OCI-LY7 (cell line): Measurements from ENCODE around the gene SLC25A17. TPM values are rescaled to one million over a fixed set of nuclear protein-coding genes. Genes with fewer than 3 reads are reported as not detected.

ENCODE experiments used
- BruUV-seq: library from RNA; stranded (reverse); fragments of 400-500 nt; replicated peaks from 2 replicates; lab custom pipeline; 2021; lab: Mats Ljungman, UMichigan
- CTCF ChIA-PET: fragments of 300-600 bp; sonication (Branson Sonifier 250); formaldehyde crosslinking; loops from one replicate; lab custom pipeline; 2022; ENCODE audit warnings: antibody characterized with exemption; ENCODE audit not compliant: unreplicated experiment; lab: Charles Lee
- POLR2A ChIA-PET: fragments of 300-600 bp; sonication (Branson Sonifier 250); formaldehyde crosslinking; loops from one replicate; lab custom pipeline; 2022; ENCODE audit warnings: antibody characterized with exemption; lab: Charles Lee
- DNase-seq: peaks from one replicate; pipeline ENCODE4 v3.0.0-alpha.2; 2015; ENCODE audit warnings: low spot score
- H2AFZ ChIP-seq: fragments of 200-600 bp; sonication (generic), shearing (Covaris generic); 2 replicates; pipeline ENCODE4 v1.6.1; 2014; ENCODE audit warnings: mild to moderate bottlenecking, antibody characterized with exemption, low read length, moderate library complexity
- H3K27ac ChIP-seq: fragments of 200-600 bp; sonication (generic); 2 replicates; pipeline ENCODE4 v1.5.1; 2014; ENCODE audit warnings: mixed run types, low read depth, mild to moderate bottlenecking, moderate library complexity, low read length, inconsistent platforms; ENCODE audit not compliant: poor library complexity, severe bottlenecking
- H3K36me3 ChIP-seq: fragments of 200-600 bp; sonication (generic); 2 replicates; pipeline ENCODE4 v1.6.1; 2014; ENCODE audit warnings: mild to moderate bottlenecking, antibody characterized with exemption, low read length, moderate library complexity, mixed read lengths; ENCODE audit not compliant: insufficient read depth
- H3K4me1 ChIP-seq: fragments of 200-600 bp; sonication (generic); 2 replicates; pipeline ENCODE4 v1.5.1; 2014; ENCODE audit warnings: mild to moderate bottlenecking, low read length; ENCODE audit not compliant: insufficient read depth, poor library complexity, severe bottlenecking
- H3K4me2 ChIP-seq: fragments of 200-600 bp; sonication (generic); 2 replicates; pipeline ENCODE4 v1.6.1; 2014; ENCODE audit warnings: mild to moderate bottlenecking, low read length
- H3K4me3 ChIP-seq: fragments of 200-600 bp; sonication (generic); 2 replicates; pipeline ENCODE4 v1.5.1; 2014; ENCODE audit warnings: mild to moderate bottlenecking, low read depth, low read length; ENCODE audit not compliant: poor library complexity, severe bottlenecking
- H3K79me2 ChIP-seq: fragments of 200-600 bp; sonication (generic); 2 replicates; pipeline ENCODE4 v1.6.1; 2016; ENCODE audit warnings: low read depth, mild to moderate bottlenecking, low read length, moderate library complexity, mixed read lengths; ENCODE audit not compliant: insufficient read depth
- H3K9me2 ChIP-seq: fragments of 200-600 bp; sonication (generic); 2 replicates; pipeline ENCODE4 v1.6.1; 2016; ENCODE audit warnings: mild to moderate bottlenecking, low read length, mixed read lengths; ENCODE audit not compliant: insufficient read depth
- H3K9me3 ChIP-seq: fragments of 200-600 bp; sonication (generic); 2 replicates; pipeline ENCODE4 v1.6.1; 2014; ENCODE audit warnings: mild to moderate bottlenecking, mixed run types, low read length, mixed read lengths
- H4K20me1 ChIP-seq: fragments of 200-600 bp; sonication (generic); 2 replicates; pipeline ENCODE4 v1.6.1; 2014; ENCODE audit warnings: mild to moderate bottlenecking, antibody characterized with exemption, low read length, moderate library complexity, mixed read lengths; ENCODE audit not compliant: insufficient read depth
- EZH2phosphoT487 ChIP-seq: fragments of 200-600 bp; sonication (generic); IDR thresholded peaks from 2 replicates; pipeline ENCODE4 v1.6.1; 2018; ENCODE audit warnings: low read depth, borderline replicate concordance, mild to moderate bottlenecking, mixed run types, antibody characterized with exemption, low read length, moderate library complexity, mixed read lengths
- intact Hi-C: fragments of 100-400 bp; cut with micrococcal nuclease; formaldehyde crosslinking; loops from one replicate; pipeline ENCODE4 v1.10.0; 2022; ENCODE audit not compliant: unreplicated experiment
- total RNA-seq, 2 experiments: library from RNA; depleted of rRNA in 1 of 2; stranded (reverse); fragments of >200 nt in 1 of 2; shearing (Covaris generic) in 1 of 2; gene quantifications; 2 replicates each; pipeline ENCODE4 v1.2.3, GENCODE V29; 2014 to 2022
- TF ChIP-seq, protein P1 (sequence below): fragments of 200-600 bp; sonication (generic); conservative IDR thresholded peaks from 2 replicates; pipeline ENCODE4 v1.5.1; 2014; ENCODE audit warnings: mild to moderate bottlenecking, antibody characterized with exemption, low read length, moderate library complexity, mixed read lengths

SLC25A17 gene
- total RNA-seq, 2 experiments from 2014 or later, result 25.9 to 37.9 TPM

DNA sequence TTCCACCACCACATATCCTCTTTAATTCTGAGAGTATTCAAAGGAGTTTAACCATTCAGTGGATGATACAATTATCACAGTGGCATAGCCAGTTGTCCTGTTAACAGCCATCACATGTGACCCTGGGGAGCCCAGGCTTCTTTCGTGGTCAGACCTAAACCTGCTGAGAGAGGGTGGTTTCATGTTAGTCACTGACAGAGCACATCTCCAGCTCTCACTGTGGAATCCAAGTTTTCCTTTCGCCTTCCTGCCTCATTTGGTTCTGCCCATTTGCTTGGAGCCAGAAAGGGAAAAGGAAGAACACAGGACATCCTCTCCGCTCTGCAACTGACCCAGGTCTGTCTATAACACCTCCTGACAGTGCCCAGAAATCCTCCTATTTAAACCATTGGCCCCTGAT is 79.4 kb downstream of the SLC25A17 start:
- Histone ChIP-seq H3K4me3 (no peak overlapping the region), H3K4me2 (no peak overlapping the region), H3K79me2 (no peaks in the 10 kb centered on the region), H3K4me1 (no peaks in the 10 kb centered on the region), H4K20me1 (no peaks in the 10 kb centered on the region), H3K9me3 (no peaks in the 10 kb centered on the region), H3K27ac (no peak overlapping the region), H2AFZ (no peak overlapping the region), H3K36me3 (no peaks in the 10 kb centered on the region), H3K9me2 (no peaks in the 10 kb centered on the region)
- DNase-seq, result no peak
- no TSS peak for BruUV-seq
- POLR2A ChIA-PET, result no interaction called here
- no peak for TF ChIP-seq EZH2phosphoT487
- CTCF ChIA-PET, result no interaction called here
- intact Hi-C loops, result no loop called here

DNA sequence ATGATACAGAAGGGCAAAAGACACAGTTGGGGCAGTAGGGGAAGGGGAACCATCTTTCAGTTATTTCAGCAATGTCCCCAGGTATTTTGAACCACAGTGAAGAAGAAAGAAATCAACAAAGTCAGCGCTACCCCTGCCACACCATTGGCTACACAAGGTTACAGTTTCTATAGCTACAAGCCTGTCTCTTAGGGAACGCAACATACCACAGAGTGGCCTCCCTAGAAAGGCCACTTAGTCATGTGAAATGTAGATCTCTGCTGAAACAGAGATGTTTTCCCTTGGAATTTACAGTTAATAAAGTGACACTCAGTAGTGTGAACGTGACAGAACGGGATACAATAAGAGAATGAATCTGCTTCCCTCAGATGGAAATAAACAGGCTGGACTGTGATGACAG is 85.2 kb downstream of the SLC25A17 start:
- H3K9me3 ChIP-seq, result no peaks in the 10 kb centered on the region
- intact Hi-C loops, result no loop called here
- peaks cover 24% of the 10 kb centered on the region for H3K4me1 ChIP-seq
- H3K9me2 ChIP-seq, result no peaks in the 10 kb centered on the region
- CTCF ChIA-PET, result no interaction called here
- H3K27ac ChIP-seq, result no peak overlapping the region
- no peak overlapping the region for H3K4me3 ChIP-seq
- H3K79me2 ChIP-seq, result no peaks in the 10 kb centered on the region
- H2AFZ ChIP-seq, result no peak overlapping the region
- H4K20me1 ChIP-seq, result no peaks in the 10 kb centered on the region
- H3K4me2 ChIP-seq, result no peak overlapping the region
- POLR2A ChIA-PET, result no interaction called here
- no peak for DNase-seq
- H3K36me3 ChIP-seq, result no peaks in the 10 kb centered on the region
- BruUV-seq, result no TSS peak
- TF ChIP-seq, protein P1, sequence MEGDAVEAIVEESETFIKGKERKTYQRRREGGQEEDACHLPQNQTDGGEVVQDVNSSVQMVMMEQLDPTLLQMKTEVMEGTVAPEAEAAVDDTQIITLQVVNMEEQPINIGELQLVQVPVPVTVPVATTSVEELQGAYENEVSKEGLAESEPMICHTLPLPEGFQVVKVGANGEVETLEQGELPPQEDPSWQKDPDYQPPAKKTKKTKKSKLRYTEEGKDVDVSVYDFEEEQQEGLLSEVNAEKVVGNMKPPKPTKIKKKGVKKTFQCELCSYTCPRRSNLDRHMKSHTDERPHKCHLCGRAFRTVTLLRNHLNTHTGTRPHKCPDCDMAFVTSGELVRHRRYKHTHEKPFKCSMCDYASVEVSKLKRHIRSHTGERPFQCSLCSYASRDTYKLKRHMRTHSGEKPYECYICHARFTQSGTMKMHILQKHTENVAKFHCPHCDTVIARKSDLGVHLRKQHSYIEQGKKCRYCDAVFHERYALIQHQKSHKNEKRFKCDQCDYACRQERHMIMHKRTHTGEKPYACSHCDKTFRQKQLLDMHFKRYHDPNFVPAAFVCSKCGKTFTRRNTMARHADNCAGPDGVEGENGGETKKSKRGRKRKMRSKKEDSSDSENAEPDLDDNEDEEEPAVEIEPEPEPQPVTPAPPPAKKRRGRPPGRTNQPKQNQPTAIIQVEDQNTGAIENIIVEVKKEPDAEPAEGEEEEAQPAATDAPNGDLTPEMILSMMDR, result no peak
- no peak for TF ChIP-seq EZH2phosphoT487

DNA sequence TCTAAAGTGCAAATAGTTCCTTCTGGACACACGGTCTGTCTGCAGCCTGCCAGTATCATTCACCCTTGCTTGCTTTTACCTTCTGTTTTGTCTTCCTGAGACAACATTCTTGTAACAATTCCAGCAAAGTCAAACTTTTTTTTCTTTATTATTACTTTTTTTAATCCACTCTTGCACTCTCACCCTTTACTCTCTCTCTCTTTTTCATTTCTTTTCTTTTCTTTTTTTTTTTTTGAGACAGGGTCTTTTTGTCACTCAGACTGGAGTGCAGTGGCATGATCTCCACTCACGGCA is 86.2 kb downstream of the SLC25A17 start:
- intact Hi-C loops, result no loop called here
- H3K9me2 ChIP-seq, result no peaks in the 10 kb centered on the region
- peak overlapping the region; percentile 90 for H2AFZ ChIP-seq
- H3K4me2 ChIP-seq, result peak overlapping the region; percentile 39; the same call in 1 of the 2 replicates
- CTCF ChIA-PET, result no interaction called here
- H3K36me3 ChIP-seq, result no peaks in the 10 kb centered on the region
- POLR2A ChIA-PET, result no interaction called here
- TF ChIP-seq, protein P1, result 0 out of 2 replicates have a peak, but pooled peaks have one; percentile 3
- TF ChIP-seq EZH2phosphoT487, result no peak
- no peaks in the 10 kb centered on the region for H3K79me2 ChIP-seq
- peak overlapping the region; percentile 40 for H3K27ac ChIP-seq
- H3K4me1 ChIP-seq, result peaks cover 33% of the 10 kb centered on the region
- DNase-seq, result no peak
- H4K20me1 ChIP-seq, result no peaks in the 10 kb centered on the region
- no TSS peak for BruUV-seq
- no peaks in the 10 kb centered on the region for H3K9me3 ChIP-seq
- no peak overlapping the region for H3K4me3 ChIP-seq
